Cardiac fibroblast (primary cell): ENCODE data around the gene WFDC9.
A peak's percentile ranks its signal among the peaks of the same experiment; 100 is the strongest.
"Not testable (repeated sequence)": the region's sequence is repeated elsewhere in the genome, so short reads cannot be mapped to it uniquely, and the experiment has no call there.

ENCODE experiments used
- DNase-seq, 2 donors: peaks; one replicate each; pipeline versions ENCODE4 v3.0.0 to v3.0.0-alpha.2; 2010; ENCODE audit warnings: low read depth in 2 of 2
- H3K4me3 ChIP-seq, 2 donors: replicated peaks in 1 of 2; 1 replicate in 1 of 2; 2 replicates in 1 of 2; pipeline ENCODE4 v1.5.1; 2011; ENCODE audit warnings: low read depth in 2 of 2, low read length in 2 of 2, mild to moderate bottlenecking in 2 of 2, moderate library complexity in 1 of 2
- TF ChIP-seq, protein P1 (sequence below): IDR thresholded peaks from one replicate; pipeline ENCODE4 v1.5.1; 2011; ENCODE audit warnings: low read depth, mild to moderate bottlenecking, low read length, inconsistent platforms

Gene WFDC9

GRCh38 chr20:45646875-45647274, 15.8 kb upstream of the WFDC9 start:
- no peak overlapping the region for H3K4me3 ChIP-seq
- no peak for DNase-seq
- TF ChIP-seq, protein P1, sequence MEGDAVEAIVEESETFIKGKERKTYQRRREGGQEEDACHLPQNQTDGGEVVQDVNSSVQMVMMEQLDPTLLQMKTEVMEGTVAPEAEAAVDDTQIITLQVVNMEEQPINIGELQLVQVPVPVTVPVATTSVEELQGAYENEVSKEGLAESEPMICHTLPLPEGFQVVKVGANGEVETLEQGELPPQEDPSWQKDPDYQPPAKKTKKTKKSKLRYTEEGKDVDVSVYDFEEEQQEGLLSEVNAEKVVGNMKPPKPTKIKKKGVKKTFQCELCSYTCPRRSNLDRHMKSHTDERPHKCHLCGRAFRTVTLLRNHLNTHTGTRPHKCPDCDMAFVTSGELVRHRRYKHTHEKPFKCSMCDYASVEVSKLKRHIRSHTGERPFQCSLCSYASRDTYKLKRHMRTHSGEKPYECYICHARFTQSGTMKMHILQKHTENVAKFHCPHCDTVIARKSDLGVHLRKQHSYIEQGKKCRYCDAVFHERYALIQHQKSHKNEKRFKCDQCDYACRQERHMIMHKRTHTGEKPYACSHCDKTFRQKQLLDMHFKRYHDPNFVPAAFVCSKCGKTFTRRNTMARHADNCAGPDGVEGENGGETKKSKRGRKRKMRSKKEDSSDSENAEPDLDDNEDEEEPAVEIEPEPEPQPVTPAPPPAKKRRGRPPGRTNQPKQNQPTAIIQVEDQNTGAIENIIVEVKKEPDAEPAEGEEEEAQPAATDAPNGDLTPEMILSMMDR = no peak

DNA sequence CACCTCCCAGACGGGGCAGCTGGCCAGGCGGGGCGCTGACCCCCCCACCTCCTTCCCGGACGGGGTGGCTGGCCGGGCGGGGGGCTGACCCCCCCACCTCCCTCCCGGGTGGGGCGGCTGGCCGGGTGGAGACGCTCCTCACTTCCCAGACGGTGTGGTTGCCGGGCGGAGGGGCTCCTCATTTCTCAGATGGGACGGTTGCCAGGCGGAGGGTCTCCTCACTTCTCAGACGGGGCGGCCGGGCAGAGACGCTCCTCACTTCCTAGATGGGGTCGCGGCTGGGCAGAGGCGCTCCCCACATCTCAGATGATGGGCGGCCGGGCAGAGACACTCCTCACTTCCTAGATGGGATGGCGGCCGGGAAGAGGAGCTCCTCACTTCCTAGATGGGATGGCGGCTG, 14.8 kb upstream of the WFDC9 start:
- not testable (repeated sequence) for DNase-seq, H3K4me3 ChIP-seq

GRCh38 chr20:45641076-45641475, 10.0 kb upstream of the WFDC9 start:
- H3K4me3 ChIP-seq, DNase-seq: not testable (repeated sequence)

GRCh38 chr20:45639687-45640086, 8.6 kb upstream of the WFDC9 start:
- TF ChIP-seq, protein P1 = no peak

DNA sequence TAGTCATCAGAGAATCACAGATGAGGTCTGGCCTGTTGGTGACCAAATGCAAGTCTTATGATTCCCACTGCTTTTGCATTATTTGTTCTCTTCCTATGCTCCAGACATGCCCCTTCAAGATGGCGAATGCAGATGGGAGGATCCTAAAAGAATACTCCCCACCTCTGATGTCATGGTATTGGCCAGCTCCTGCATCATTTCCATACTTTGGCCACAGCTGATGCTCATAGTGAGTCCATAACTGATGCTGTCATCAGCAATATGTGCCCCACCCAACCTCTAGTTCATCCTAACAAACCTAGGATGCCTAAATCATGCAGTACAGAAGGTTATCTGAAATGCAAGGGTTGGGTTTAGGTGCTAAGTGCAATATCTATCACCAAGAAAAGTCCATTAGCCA, 5.4 kb upstream of the WFDC9 start:
- no peak overlapping the region for H3K4me3 ChIP-seq
- DNase-seq = no peak
- TF ChIP-seq, protein P1 = no peak

More at GRCh38 chr20:45639687-45640086, 8.6 kb upstream of the WFDC9 start:
- no peak overlapping the region for H3K4me3 ChIP-seq
- no peak for DNase-seq

GRCh38 chr20:45630371-45630770, 713 bp downstream of the WFDC9 start:
- no peak overlapping the region for H3K4me3 ChIP-seq
- no peak for DNase-seq
- TF ChIP-seq, protein P1 = no peak

DNA sequence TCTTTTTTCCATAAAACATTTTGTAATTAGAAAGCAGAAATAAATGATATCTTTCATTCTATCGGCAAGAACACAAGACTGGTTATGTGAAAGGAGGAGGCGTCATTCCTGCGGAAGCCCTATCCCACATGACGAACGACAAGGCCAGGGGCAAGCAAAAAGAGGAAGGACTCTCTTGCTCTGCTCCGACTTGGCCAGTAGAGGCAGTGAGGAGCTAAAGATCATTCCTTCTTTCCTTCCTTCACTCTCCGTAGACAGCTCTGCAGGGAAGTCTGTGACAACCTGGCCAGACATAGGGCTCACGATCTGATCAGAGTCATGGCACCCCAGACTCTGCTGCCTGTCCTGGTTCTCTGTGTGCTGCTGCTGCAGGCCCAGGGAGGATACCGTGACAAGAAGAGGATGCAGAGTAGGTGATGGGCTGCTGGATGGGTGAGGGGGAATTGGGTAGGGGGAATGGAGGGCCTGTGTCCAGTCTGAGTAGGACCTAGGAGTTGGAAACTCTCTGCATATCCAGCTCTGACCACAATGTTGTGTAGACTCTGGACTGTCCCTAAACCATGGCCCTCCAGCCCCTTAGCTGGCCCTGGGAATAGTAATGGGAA, 1.5 kb downstream of the WFDC9 start, which contains the start of gene WFDC10A:
TSS of gene WFDC10A (plus strand) at position 244 of the 605 bp plus-strand sequence. CDS start at position 319, 75 bp downstream.
- no peak within 1 kb of the TSS for H3K4me3 ChIP-seq
- peak; percentile 54 to 64 for DNase-seq
- TF ChIP-seq, protein P1 = peak; percentile 82

DNA sequence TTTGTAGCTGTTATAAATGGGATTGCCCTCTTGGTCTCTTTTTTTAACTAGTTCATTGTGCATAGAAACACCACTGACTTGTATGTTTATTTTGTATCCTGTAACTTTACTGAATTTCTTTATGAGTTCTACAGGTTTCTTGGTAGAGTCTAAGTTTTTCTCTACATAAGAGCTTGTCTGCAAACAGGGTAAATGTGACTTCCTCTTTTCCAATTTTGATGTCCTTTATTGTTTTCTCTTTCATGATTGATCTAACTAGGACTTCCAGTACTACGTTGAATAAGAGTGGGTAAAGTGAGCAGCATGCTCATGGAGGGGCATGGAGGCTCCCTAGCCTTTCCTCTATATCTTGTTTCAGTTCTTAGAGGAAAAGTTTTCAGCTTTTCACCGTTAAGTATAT, 4.5 kb downstream of the WFDC9 start:
- DNase-seq = no peak
- TF ChIP-seq, protein P1 = no peak
- H3K4me3 ChIP-seq = no peak overlapping the region
